Prostate gland (tissue), 2 donors: ENCODE results near the gene CDC42BPA. TPM values are rescaled to one million over a fixed set of nuclear protein-coding genes. Genes with fewer than 3 reads are reported as not detected.

ENCODE experiments used
- DNase-seq: peaks from one replicate; pipeline ENCODE4 v3.0.0-alpha.2; 2019; ENCODE audit warnings: low spot score
- H3K27ac ChIP-seq, 2 donors: fragments of 200-600 bp; sonication (generic); 2 replicates each; pipeline ENCODE4 v1.5.1; 2017 to 2019
- H3K27me3 ChIP-seq: fragments of 200-600 bp; sonication (generic); replicated peaks from 2 replicates; pipeline ENCODE4 v1.5.1; 2019; ENCODE audit not compliant: insufficient read depth
- H3K36me3 ChIP-seq, 2 donors: fragments of 200-600 bp; sonication (generic); 1 replicate in 1 of 2; 2 replicates in 1 of 2; pipeline versions ENCODE4 v1.5.1 to v1.8.1; 2017 to 2019
- H3K4me1 ChIP-seq: fragments of 200-600 bp; sonication (generic); replicated peaks from 2 replicates; pipeline ENCODE4 v1.5.1; 2019
- H3K4me3 ChIP-seq, 2 donors: fragments of 200-600 bp; sonication (generic); 2 replicates each; pipeline ENCODE4 v1.5.1; 2017 to 2019
- H3K9me3 ChIP-seq: fragments of 200-600 bp; sonication (generic); 2 replicates; pipeline ENCODE4 v1.5.1; 2017
- POLR2A ChIP-seq: fragments of 450-650 bp; IDR thresholded peaks from one replicate; pipeline ENCODE4 v1.6.1; 2016; ENCODE audit warnings: antibody characterized with exemption, mild to moderate bottlenecking
- POLR2AphosphoS5 ChIP-seq: sonication (generic); formaldehyde crosslinking; IDR thresholded peaks from one replicate; pipeline ENCODE4 v1.6.1; 2017; ENCODE audit warnings: antibody characterized with exemption
- WGBS: methylation state at CpG from one replicate; pipeline ENCODE4 v1.1.5; 2018; 5-methylcytosine and 5-hydroxymethylcytosine counted together
- intact Hi-C: fragments of 100-400 bp; cut with DNase I; formaldehyde crosslinking; loops from one replicate; pipeline ENCODE4 v1.14.2; 2022
- total RNA-seq, 2 donors: library from RNA; depleted of rRNA; stranded (reverse); fragments of >200 nt; gene quantifications; one replicate each; pipeline ENCODE4 v1.1.0, GENCODE V29; 2016
- TF ChIP-seq, protein P1 (sequence below), 4 experiments: fragments of 200-600 bp in 2 of 4; fragments of 450-650 bp in 2 of 4; sonication (generic) in 2 of 4; IDR thresholded peaks; 1 replicate in 3 of 4; 2 replicates in 1 of 4; pipeline ENCODE4 v1.5.1; 2016 to 2019; ENCODE audit warnings: antibody characterized with exemption in 4 of 4, mild to moderate bottlenecking in 2 of 4, moderate library complexity in 2 of 4

CDC42BPA gene
- total RNA-seq, 2 donors from 2014 or later = 31.3 to 76.9 TPM

DNA sequence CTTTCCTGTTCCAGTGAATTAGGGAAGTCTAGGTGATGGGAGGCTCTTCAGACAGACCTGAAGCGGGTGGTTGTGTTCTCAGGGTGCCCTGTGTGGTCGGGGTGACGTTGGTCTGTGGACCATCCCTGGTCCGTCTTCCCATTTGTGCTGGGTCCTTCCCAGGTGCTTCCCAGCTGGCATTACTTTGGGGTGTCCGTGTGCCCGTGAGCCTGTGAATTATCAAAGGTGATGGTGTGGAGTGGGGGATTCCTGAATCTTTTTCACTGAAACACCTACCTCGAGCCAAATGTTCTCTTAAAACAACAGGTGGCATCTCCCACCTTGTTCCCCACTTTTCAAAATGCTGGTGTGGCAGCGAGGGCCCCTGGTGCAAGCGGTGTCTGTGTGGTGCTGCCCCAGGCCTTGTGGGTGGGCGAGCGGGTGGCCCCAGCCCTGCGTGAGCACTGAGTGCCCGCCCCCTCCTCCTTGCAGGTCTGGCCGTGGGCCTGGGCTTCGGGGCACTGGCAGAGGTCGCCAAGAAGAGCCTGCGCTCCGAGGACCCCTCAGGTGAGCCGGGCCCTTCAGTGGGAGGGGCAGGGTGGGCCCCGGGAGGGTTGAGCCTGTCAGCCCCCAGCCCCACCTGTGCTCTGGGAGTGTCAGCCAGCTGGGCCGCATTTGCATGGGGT, 341.2 kb downstream of the CDC42BPA start:
- 93% methylated on average over 21 of the region's 21 CpGs for WGBS
- H3K36me3 ChIP-seq = no peaks in the 10 kb centered on the region
- TF ChIP-seq POLR2A (no peak), POLR2AphosphoS5 (no peak)
- TF ChIP-seq, protein P1, sequence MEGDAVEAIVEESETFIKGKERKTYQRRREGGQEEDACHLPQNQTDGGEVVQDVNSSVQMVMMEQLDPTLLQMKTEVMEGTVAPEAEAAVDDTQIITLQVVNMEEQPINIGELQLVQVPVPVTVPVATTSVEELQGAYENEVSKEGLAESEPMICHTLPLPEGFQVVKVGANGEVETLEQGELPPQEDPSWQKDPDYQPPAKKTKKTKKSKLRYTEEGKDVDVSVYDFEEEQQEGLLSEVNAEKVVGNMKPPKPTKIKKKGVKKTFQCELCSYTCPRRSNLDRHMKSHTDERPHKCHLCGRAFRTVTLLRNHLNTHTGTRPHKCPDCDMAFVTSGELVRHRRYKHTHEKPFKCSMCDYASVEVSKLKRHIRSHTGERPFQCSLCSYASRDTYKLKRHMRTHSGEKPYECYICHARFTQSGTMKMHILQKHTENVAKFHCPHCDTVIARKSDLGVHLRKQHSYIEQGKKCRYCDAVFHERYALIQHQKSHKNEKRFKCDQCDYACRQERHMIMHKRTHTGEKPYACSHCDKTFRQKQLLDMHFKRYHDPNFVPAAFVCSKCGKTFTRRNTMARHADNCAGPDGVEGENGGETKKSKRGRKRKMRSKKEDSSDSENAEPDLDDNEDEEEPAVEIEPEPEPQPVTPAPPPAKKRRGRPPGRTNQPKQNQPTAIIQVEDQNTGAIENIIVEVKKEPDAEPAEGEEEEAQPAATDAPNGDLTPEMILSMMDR (IDR thresholded peaks at IDR 0.05) = no peak
- no peak overlapping the region for H3K27ac ChIP-seq
- peaks cover 10% of the 10 kb centered on the region for H3K4me1 ChIP-seq
- intact Hi-C loops = no loop called here
- DNase-seq = no peak
- H3K9me3 ChIP-seq = no peaks in the 10 kb centered on the region
- no peaks in the 10 kb centered on the region for H3K27me3 ChIP-seq
- H3K4me3 ChIP-seq = no peak overlapping the region

DNA sequence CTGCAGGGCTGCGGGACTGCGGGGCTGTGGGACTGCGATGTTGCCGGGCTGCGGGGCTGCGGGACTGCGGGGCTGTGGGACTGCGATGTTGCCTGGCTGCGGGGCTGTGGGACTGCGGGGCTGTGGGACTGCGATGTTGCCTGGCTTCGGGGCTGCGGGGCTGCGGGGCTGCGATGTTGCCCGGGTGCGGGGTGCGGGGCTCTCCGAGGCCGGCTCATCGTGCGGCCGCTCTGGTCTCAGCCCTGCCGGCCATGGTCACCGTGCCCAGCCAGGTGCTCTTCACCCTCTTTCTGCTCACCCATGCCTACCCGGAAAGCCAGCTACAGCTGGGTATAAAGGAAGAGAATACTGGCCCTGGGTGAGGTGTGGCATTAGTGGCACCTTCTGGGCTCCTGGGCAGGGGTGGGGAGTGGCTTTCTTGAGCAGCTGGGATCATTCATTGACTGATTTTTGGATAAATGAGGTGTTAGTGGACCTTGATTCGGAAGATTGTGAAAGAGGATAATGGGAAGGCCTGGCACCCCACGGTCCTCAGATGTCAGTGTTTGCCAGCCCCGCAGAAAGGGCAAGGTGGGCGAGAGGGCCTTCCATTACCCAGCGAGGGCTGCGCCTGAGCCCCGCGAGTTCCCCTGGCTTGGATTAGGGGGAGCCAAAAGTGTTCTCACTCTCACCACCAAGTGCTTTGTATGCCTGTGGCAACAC, 341.9 kb downstream of the CDC42BPA start:
- no peaks in the 10 kb centered on the region for H3K36me3 ChIP-seq
- H3K4me1 ChIP-seq = peaks cover 10% of the 10 kb centered on the region
- DNase-seq = no peak
- no peaks in the 10 kb centered on the region for H3K9me3 ChIP-seq
- 96% methylated on average over 34 of the region's 34 CpGs for WGBS
- intact Hi-C loops = no loop called here
- H3K27ac ChIP-seq = no peak overlapping the region
- no peak overlapping the region for H3K4me3 ChIP-seq
- no peaks in the 10 kb centered on the region for H3K27me3 ChIP-seq
- no peak for TF ChIP-seq POLR2AphosphoS5

DNA sequence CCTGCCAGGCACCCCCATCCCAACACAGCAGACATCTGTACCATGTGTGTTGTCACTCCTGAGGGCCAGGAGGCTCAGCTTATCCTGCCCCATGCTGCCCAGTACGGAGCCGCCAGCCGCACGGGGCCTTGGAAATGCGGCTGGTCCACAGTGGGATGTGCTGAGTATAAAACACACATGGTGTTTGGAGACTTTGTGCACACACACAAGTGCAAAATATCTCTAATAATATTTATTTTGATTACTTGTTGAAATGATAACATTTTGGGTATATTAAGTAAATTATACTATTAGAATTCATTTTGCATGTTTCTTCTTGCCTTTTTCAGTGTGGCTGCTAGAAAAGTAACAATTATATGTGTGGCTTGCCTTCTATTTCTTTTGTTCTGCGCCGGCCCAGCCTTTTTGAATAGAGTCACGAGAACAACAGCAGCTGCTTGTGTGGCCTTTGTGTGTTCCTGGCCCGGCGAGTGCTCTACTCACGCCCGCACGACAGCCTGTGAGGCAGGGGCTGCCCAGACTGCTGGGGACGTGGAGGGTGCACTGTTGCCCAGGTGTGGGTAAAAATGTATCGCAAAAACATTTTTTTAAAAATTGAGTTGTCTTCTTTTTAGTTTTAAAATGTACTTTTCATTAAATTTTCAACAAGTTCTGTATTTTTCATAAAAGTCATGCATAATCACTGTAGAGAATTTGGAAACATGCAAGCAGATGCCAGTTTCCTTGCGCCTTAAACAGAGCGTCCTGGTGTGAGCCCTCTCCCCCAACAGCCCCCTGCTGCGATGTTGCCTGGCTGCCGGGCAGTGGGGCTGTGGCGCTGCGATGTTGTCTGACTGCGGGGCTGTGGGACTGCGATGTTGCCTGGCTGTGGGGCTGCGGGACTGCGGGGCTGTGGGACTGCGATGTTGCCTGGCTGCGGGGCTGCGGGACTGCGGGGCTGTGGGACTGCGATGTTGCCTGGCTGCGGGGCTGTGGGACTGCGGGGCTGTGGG, 342.7 kb downstream of the CDC42BPA start:
- TF ChIP-seq, protein P1 (IDR thresholded peaks at IDR 0.05) = no peak
- TF ChIP-seq POLR2A (no peak), POLR2AphosphoS5 (no peak)
- no peak for DNase-seq
- WGBS = 78% methylated on average over 32 of the region's 32 CpGs
- no peaks in the 10 kb centered on the region for H3K27me3 ChIP-seq
- intact Hi-C loops = no loop called here
- no peaks in the 10 kb centered on the region for H3K36me3 ChIP-seq
- no peak overlapping the region for H3K4me3 ChIP-seq
- peaks cover 10% of the 10 kb centered on the region for H3K4me1 ChIP-seq
- no peak overlapping the region for H3K27ac ChIP-seq
- H3K9me3 ChIP-seq = no peaks in the 10 kb centered on the region

DNA sequence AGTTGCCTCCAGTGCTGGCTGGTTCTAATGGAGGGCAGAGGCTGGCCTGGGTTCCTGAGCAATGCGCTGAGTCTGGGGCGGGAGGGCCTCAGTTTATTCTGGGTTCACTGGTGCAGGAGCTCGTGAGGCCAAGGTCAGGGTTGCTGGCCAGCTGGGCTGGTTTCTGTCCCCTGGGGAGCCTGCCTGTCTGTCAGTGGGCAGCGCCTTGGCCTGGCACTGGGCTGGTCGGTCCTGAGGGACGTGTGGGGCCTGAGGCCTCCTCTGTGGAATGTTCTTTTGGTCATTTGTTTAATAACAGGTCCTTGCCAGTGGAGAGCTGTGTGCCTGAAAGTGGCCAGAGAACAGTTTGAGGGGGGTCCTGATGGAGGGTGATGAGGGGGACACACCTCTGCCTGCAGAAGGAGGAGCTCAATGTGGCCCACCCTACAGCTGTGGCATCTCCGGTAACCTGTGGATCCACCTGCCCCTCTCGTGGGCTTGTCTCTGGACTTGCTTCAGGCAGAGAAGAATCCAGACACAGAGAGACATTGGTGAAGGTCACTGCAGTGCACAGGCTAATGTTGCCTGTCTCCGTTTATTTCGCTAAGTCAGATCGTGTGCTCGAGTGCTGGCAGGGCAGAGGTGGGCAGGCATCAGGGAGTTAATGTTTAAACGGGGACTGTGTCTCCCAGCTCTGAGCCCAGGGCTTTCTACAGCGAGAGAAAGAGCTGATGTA, 343.6 kb downstream of the CDC42BPA start:
- H3K4me3 ChIP-seq = no peak overlapping the region
- H3K9me3 ChIP-seq = no peaks in the 10 kb centered on the region
- 50% methylated on average over 14 of the region's 14 CpGs for WGBS
- TF ChIP-seq, protein P1 (IDR thresholded peaks at IDR 0.05) = no peak
- TF ChIP-seq POLR2AphosphoS5 = no peak
- no peak for TF ChIP-seq POLR2A
- H3K27ac ChIP-seq = peak overlapping the region; percentile 21 to 56
- H3K36me3 ChIP-seq = no peaks in the 10 kb centered on the region
- no peaks in the 10 kb centered on the region for H3K27me3 ChIP-seq
- H3K4me1 ChIP-seq = peaks cover 10% of the 10 kb centered on the region
- no peak for DNase-seq
- intact Hi-C loops = no loop called here
